Panc1 (cell line): ENCODE results near the gene NAXE.
"Not testable (repeated sequence)": the region's sequence is repeated elsewhere in the genome, so short reads cannot be mapped to it uniquely, and the experiment has no call there.

ENCODE experiments used
- TCF7L2 ChIP-seq: IDR thresholded peaks from 2 replicates; pipeline ENCODE4 v1.6.1; 2011; ENCODE audit warnings: mild to moderate bottlenecking, low read depth, low read length, inconsistent platforms
- TF ChIP-seq, protein P1 (sequence below): fragments of 450-650 bp; IDR thresholded peaks from 2 replicates; pipeline ENCODE4 v1.5.1; 2017; ENCODE audit warnings: mild to moderate bottlenecking

GRCh38 chr1:156587927-156588326, 3.6 kb upstream of the NAXE start:
- TF ChIP-seq, protein P1, sequence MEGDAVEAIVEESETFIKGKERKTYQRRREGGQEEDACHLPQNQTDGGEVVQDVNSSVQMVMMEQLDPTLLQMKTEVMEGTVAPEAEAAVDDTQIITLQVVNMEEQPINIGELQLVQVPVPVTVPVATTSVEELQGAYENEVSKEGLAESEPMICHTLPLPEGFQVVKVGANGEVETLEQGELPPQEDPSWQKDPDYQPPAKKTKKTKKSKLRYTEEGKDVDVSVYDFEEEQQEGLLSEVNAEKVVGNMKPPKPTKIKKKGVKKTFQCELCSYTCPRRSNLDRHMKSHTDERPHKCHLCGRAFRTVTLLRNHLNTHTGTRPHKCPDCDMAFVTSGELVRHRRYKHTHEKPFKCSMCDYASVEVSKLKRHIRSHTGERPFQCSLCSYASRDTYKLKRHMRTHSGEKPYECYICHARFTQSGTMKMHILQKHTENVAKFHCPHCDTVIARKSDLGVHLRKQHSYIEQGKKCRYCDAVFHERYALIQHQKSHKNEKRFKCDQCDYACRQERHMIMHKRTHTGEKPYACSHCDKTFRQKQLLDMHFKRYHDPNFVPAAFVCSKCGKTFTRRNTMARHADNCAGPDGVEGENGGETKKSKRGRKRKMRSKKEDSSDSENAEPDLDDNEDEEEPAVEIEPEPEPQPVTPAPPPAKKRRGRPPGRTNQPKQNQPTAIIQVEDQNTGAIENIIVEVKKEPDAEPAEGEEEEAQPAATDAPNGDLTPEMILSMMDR: not testable (repeated sequence)
- not testable (repeated sequence) for TF ChIP-seq TCF7L2
